HG02763 (cell line): Measurements from ENCODE around the gene YWHAG.
"Not testable (repeated sequence)": the region's sequence is repeated elsewhere in the genome, so short reads cannot be mapped to it uniquely, and the experiment has no call there.

ENCODE experiments used
- ATAC-seq: cut with Tn5 transposase; IDR thresholded peaks from one replicate; pipeline ENCODE4 v1.9.1; 2021; ENCODE audit warnings: mild to moderate bottlenecking, moderate library complexity; ENCODE audit not compliant: unreplicated experiment

Gene YWHAG

DNA sequence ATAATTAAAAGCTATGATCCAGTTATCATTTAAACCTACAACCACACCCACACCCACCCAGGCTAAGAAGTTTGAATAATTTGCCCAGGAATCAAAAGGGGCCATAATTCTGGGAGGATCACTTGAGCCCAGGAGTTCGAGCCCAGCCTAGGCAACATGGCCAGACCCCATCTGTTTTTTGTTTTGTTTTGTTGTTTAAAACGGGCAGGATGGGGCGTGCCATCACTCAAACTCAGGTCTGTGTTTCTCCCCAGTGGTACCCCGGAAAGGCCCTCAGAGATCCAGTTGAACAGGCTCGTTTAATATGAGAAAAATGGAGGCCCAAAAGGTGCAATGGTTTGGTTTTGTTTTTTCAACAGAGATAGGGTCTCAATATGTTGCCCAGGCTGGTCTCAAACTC lies 33.0 kb downstream of the YWHAG start:
- ATAC-seq: no peak

DNA sequence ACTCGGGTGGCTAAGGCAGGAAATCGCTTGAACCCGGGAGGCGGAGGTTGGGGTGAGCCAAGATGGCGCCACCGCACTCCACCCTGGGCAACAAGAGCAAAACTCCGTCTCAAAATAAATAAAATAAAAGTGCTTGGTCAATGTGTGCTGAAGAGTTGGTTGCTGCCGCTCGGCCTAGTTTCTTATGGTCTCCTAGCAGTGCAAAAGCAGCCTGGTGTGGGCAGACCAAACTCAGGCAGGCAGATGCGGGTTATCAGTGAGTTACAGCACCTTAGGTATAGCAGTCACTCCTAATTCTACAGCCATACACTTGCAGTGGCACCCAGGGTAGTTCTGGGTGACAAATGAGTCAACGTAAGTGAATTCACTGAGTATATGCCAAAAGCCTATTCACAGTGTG lies 33.7 kb downstream of the YWHAG start:
- ATAC-seq: no peak

DNA sequence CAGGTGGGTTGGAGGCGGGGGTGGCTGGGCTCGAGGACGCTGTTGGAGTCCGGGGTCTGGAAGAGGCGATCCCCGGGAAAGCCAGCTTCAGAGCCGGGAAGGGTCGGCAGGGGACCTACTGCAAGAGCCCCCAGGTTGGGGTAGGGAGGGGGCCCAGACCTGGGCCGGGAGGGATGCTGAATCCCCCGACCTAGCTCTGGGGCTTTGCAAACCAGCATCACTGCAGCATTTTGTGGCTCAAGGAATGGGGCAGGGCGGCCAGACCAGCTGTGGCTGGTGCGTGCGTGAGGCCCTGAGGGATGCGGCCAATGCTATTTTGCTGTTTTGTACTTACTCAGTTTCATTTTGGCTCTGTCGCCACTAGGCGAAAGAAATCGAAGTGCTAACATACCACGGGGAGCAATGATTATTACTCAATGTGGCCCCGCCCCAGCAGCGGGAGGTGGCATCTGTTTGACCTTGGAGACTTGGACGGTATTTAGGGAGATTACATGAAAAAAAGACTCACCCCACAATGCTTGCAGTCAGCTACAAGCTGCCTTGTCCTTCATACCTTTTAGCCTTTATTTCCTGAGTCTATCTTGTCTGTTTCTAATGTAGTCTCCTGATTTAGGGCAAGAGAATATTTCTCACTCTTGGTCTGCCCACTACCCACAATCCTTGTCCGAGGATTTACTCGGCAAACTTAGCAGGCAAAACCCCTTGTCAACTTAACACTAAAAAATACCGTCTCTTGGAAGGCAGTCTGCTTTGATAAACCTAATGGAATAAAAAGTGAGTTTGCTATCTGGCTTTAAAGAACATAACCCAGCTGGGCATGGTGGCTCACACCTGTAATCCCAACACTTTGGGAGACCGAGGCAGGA lies 40.1 kb downstream of the YWHAG start:
- ATAC-seq: peak; percentile 37

DNA sequence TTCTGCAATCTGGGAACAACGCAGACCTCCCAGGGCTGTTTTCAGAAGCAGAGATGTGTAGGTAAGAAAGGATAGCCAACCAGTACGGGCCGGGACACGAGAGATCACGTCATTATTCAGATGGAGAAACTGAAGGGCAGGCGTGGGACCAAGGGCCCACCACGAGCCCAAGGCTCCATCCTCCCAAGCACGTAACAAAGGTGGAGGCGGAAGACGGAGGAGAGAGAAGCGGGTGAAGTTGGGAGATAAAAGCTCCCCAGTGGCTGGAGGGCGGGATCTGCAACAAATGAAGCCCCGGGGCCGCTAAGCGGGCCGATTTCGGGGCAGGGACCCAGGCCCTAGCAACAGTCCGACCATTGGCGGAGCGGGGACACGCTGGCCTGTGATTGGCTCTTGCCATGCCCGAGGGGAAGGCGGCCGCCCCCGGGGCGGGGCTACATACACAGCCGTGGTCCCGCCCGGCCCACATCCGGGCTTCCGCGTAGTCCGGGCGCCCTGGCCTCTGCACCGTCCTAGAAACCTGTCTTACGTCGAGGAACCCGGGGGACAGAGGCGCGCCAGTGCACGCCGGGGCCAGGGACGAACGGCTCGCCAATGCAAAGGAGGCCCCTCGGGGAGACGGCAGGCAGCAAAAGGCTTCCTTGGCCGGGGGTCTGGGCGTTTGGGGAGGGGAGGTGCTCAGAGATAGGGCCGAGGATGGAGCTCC lies 40.9 kb downstream of the YWHAG start:
- ATAC-seq: peak; percentile 92

DNA sequence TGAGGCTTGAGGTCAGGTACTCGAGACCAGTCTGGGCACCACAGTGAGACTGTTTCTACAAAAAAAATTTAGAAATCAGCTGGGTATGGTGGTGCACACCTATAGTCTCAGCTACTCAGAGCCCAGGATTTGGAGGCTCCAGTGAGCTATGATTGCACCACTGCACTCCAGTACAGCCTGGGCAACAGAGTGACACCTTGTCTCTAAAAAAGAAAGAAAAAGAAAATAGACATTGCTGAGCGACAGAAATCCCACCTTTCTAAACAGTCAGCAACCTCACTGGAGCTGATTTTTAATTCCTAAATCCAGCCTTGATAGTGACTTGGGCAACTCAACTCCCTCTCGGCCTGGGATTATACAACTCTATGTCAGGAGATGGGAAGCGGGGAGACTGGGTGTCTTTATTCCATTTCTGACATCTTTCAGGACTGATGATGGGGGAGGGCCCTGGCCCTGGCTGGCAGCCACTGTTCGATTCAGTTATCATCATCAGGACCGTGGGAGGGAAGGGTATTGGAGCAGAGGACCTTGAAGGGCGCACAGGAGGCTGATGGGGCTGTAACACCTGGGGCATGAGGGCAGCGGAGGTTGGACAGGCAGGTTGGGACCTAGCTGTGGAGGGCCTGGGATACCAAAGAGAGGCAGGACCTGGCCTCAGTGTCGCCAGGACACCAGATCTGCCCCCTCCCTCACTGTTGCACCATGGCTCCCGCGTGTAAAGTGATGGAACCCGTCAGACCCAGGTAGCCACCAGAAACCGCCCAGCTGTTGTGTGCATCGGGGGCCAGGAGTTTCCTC lies 41.6 kb downstream of the YWHAG start:
- no peak for ATAC-seq

DNA sequence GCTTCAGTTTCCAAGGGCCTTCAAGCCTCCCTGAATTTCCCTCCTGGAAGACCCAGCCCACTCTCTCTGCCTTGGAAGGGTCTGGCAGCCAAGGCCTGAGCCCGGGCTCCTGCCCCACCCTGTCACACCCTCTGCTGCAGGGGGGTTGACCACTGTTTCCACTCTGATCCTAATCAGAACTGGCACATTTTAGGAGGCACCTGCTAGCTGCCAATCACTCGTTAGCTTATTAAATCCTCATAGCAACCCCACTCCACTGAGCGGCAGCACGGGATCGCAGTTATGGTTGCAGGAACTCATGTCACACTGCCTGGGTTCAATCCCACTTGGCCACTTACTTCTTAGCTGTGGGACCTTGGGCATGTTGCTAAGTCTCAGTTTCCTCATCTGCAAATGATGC lies 43.4 kb downstream of the YWHAG start:
- no peak for ATAC-seq

DNA sequence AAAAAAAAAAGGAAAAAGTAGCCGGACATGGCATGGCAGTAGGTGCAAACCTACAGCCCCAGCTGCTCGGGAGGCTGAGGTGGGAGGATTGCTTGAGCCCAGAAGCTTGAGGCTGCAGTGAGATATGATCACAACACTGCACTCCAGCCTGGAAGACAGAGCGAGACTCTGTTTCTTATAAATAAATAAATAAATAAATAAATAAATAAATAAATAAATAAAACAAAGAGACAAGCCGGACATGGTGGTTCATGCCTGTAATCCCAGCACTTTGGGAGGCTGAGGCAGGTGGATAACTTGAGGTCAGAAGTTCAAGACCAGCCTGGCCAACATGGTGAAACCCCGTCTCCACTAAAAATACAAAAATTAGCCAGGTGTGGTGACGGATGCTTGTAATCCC lies 44.1 kb downstream of the YWHAG start:
- ATAC-seq: not testable (repeated sequence)

DNA sequence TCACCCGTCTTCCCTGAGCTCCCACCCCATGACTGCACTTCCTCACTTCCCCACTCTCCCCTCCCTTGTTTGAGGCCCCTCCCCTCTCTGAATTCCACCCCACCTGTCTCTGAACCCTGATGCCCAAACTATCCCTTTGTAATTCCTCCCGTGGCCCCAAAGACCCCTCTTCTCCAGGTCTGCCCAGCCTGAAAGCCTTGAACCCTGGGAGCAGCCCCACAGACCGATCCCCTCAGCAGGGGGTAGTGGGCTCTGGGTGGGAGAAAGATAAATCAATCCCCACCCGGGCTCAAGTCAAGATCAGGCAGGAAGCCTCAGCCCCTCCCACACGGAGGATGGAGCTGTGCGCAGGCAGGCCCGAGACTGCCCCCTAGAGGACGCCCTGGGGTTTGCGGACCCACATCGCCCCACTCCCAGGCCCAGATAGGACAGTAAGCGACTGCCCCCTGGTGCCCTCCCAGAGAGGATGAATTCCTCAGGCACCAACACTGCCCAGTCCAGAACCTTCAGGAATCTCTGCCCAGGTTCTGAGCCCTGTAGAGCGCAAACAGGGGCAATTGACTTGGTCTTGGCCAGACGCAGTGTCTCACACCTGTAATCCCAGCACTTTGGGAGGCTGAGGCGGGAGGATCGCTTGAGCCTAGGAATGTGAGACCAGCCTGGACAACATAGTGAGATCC lies 44.6 kb downstream of the YWHAG start:
- ATAC-seq: peak; percentile 37

DNA sequence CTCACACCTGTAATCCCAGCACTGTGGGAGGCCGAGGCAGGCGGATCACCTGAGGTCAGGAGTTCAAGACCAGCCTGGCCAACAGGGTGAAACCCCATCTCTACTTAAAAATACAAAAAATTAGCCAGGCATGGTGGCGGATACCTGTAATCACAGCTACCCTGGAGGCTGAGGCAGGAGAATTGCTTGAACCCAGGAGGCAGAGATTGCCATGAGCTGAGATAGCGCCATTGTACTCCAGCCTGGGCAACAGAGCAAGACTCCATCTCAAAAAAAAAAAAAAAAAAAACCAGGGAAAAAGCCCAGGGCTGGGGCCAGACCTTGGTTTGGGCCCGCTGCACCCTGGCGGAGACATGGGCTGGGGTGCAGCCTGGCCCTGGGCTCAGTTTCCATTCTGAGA lies 47.0 kb downstream of the YWHAG start:
- not testable (repeated sequence) for ATAC-seq

DNA sequence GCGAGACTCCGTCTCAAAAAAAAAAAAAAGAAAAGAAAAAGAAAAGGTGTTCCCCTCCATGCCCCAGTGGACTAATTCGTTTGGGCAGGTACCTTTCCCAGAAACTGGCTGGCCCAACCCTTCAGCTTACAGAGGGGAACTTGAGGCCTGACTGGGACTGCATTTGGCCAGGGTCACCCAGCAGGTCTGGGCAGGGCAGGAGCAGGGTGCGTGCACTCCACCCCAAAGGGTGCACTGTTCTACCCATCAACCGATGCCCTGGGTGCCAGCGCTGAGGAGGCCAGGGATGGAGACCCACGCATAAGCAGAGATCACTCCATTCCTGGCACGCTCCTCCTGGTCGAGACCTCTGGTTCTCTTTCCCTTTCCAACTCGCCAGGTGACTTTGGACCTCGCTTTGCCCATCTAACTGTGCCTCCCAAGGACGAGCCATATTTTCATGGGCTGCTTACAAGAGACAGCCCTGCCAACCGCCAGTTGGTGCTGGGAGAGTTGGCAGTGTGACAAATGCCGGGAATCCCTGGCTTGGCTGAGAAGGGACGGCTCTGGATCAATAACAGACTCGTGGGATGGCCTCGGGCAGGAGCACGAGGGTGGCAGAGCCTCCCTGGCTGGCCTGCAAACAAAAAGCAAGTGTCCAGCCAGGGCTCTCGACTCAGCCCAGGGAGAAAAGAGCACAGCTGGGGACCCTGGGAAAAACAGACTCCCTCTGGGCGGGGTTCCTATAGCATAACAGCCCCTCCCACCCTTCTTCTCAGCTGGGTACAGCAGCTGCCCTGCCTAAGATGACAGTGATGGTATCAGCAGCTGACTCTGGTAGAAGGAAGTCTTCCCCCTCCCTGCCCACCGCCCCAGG lies 48.5 kb downstream of the YWHAG start:
- no peak for ATAC-seq

DNA sequence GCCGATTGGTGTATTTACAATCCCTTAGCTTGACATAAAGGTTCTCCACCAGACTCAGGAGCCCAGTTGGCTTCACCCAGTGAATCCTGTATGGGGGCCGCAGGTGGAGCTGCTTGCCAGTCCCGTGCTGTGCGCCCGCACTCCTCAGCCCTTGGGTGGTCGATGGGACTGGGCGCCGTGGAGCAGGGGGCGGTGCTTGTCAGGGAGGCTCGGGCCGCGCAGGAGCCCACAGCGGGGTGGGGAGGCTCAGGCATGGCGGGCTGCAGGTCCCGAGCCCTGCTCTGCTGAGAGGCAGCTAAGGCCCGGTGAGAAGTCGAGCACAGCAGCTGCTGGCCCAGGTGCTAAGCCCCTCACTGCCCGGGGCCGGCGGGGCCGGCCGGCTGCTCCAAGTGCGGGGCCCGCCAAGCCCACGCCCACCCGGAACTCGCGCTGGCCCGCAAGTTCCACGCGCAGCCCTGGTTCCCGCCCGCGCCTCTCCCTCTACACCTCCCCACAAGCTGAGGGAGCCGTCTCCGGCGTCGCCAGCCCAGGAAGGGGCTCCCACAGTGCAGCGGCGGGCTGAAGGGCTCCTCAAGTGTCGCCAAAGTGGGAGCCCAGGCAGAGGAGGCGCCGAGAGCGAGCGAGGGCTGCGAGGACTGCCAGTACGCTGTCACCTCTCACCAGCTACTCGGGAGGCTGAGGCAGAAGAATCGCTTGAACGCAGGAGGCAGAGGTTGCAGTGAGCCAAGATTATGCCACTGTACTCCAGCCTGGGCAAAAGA lies 49.3 kb downstream of the YWHAG start:
- not testable (repeated sequence) for ATAC-seq

DNA sequence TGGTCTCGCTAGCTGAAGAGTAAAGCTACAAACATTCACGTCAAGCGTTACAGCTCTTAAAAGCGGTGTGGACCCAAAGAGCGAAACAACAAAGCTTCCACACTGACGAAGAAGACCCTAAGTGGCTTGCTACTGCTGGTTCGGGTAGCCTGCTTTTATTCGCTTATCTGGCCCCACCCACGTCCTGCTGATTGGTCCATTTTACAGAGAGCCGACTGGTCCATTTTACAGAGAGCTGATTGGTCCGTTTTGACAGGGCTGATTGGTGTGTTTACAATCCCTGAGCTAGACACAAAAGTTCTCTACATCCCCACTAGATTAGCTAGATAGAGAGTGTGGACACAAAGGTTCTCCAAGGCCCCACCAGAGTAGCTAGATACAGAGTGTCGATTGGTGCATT lies 49.9 kb downstream of the YWHAG start:
- not testable (repeated sequence) for ATAC-seq

DNA sequence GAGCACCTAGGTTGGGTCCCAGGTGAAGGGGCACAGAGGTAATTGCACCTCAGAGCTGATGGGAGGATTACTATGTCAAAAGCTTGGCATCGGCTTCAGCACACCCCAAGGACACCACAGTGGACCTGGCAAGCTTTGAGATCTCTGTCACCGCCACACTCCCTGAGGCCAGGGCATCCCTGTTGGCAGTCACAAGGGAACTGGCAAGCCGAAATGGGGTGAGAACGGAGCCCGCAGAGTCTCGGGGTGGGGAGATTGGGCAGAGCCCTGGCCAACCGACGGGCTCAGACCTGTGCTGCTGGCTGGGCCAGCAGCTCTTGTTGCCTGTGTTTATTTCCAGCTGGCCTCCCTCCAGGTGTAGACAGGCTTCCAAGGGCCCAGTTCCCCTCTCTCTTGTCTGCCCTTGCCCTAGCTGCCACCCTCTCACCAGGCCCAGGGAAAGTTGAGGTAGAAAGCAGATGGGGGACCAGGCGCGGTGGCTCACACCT lies 53.9 kb downstream of the YWHAG start:
- no peak for ATAC-seq

DNA sequence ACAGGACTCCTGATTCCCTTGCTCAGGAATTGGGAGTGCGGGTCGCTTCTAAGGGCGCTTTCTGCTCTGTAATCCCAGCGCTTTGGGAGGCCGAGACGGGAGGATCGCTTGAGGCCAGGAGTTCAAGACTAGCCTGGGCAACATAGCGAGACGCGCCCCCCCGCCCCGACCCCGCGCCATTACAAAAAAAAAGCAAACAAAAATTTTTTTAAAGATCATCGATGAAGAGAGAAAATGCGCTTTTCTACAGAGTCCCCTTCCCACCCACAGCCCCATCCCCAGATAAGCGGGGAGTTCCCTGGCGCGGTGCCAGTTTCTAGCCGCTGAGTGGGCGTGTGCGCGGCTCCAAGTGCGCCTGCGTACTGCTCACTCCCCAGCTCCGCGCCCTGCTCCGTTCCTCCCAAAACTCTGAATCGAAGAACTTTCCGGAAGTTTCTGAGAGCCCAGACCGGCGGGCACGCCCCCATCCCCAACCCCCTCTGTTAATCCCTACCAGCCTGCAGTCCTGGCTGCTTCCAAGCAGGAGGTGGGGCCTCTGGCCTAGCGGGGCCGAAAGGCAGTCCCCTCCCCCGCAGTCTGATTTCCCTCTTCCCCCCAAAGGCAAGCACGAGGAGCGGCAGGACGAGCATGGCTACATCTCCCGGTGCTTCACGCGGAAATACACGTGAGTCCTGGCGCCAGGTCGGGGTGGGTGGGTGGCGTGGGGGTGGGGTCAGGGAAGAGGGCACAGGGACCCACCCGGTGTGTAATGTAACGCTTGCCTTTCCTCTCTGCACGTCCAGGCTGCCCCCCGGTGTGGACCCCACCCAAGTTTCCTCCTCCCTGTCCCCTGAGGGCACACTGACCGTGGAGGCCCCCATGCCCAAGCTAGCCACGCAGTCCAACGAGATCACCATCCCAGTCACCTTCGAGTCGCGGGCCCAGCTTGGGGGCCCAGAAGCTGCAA lies 55.3 kb downstream of the YWHAG start:
- ATAC-seq: peak; percentile 41

DNA sequence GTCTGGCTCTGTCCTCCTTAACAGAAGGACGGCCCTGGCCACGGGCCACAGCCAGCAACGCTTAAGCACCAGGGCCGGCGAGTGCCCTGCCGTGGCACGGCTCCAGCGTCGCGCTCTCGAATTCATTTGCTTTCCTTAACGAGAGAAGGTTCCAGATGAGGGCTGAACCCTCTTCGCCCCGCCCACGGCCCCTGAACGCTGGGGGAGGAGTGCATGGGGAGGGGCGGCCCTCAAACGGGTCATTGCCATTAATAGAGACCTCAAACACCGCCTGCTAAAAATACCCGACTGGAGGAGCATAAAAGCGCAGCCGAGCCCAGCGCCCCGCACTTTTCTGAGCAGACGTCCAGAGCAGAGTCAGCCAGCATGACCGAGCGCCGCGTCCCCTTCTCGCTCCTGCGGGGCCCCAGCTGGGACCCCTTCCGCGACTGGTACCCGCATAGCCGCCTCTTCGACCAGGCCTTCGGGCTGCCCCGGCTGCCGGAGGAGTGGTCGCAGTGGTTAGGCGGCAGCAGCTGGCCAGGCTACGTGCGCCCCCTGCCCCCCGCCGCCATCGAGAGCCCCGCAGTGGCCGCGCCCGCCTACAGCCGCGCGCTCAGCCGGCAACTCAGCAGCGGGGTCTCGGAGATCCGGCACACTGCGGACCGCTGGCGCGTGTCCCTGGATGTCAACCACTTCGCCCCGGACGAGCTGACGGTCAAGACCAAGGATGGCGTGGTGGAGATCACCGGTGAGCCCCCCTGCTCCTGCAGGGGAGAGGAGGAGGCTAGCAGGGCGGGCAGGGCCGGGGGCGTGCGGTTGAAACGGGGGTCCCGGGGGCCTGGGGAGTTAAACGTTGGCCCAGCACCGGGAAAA lies 56.2 kb downstream of the YWHAG start, which contains the start of gene HSPB1:
HSPB1 (plus strand) TSS at position 327 of the 855 bp plus-strand sequence; CDS start at position 367, 40 bp downstream.
- peak; percentile 54 for ATAC-seq

DNA sequence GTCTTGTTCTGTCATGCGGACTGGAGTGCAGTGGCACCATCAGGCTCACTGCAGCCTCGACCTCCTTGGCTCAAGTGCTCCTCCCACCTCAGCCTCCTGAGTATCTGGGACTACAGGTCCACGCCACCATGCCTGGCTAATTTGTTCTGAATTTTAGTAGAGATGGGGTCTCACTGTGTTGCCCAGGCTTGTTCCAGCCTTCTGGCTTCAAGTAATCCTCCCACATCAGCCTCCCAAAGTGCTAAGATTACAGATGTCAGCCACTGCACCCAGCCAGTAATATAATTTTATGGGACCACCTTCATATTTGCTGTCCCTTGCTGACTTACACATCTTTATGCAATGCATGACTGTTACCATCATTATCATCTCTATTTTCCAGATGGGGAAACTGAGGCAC lies 57.8 kb downstream of the YWHAG start:
- no peak for ATAC-seq

DNA sequence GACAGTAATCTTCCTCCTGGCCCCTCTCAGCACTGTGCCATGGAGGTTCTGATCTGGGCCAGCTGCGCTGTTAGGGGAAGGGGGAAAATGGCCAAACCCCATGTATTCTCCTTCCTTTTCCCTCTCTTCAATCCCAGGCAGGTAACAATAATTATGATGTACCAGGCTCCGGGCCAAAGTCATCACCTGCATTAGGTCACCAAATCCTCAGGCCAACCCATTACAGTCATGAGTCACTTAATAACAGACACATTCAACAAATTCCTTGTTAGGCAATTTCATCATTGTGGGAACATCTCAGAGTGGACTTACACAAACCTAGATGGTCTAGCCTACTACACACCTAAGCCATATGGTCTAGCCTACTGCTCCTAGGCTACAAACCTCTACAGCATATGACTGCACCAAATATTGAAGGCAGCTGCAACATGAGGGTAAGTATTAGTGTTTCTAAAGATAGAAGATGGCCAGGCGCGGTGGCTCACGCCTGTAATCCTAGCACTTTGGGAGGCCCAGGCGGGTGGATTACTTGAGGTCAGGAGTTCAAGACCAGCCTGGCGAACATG lies 58.5 kb downstream of the YWHAG start:
- no peak for ATAC-seq
